Smooth muscle cell (in vitro differentiated cells): ENCODE results near the gene OXSR1. TPM values are rescaled to one million over a fixed set of nuclear protein-coding genes. Genes with fewer than 3 reads are reported as not detected.

ENCODE experiments used
- DNase-seq: peaks from one replicate; lab custom pipeline; 2025; ENCODE audit not compliant: unreplicated experiment; lab: John Stamatoyannopoulos, UW
- H2AFZ ChIP-seq: fragments of 200-600 bp; sonication (generic); 2 replicates; pipeline ENCODE4 v1.6.0; 2016; ENCODE audit warnings: antibody characterized with exemption, low read depth, mild to moderate bottlenecking
- H3F3A ChIP-seq: fragments of 200-600 bp; sonication (generic); 2 replicates; pipeline ENCODE4 v1.6.0; 2017; ENCODE audit warnings: antibody characterized with exemption, low read depth
- H3K27ac ChIP-seq: fragments of 200-600 bp; sonication (generic); 2 replicates; pipeline ENCODE4 v1.5.1; 2016; ENCODE audit warnings: low read depth, mild to moderate bottlenecking
- H3K27me3 ChIP-seq: fragments of 200-600 bp; sonication (generic); 2 replicates; pipeline ENCODE4 v1.6.1; 2016; ENCODE audit warnings: low read depth, mild to moderate bottlenecking
- H3K36me3 ChIP-seq: fragments of 200-600 bp; sonication (generic); 2 replicates; pipeline ENCODE4 v1.5.1; 2016; ENCODE audit warnings: low read depth
- H3K4me1 ChIP-seq: fragments of 200-600 bp; sonication (generic); 2 replicates; pipeline ENCODE4 v1.5.1; 2016; ENCODE audit warnings: low read depth
- H3K4me2 ChIP-seq: fragments of 200-600 bp; sonication (generic); 2 replicates; pipeline ENCODE4 v1.6.0; 2016; ENCODE audit warnings: mild to moderate bottlenecking
- H3K4me3 ChIP-seq: fragments of 200-600 bp; sonication (generic); 2 replicates; pipeline ENCODE4 v1.5.1; 2016; ENCODE audit warnings: mild to moderate bottlenecking
- H3K79me2 ChIP-seq: fragments of 200-600 bp; sonication (generic); 2 replicates; pipeline ENCODE4 v1.6.0; 2016; ENCODE audit warnings: low read depth, mild to moderate bottlenecking
- H3K9ac ChIP-seq: fragments of 200-600 bp; sonication (generic); 2 replicates; pipeline ENCODE4 v1.6.0; 2016; ENCODE audit warnings: low read depth
- H3K9me3 ChIP-seq: fragments of 200-600 bp; sonication (generic); replicated peaks from 2 replicates; pipeline ENCODE4 v1.5.1; 2016; ENCODE audit warnings: low read depth
- H4K20me1 ChIP-seq: fragments of 200-600 bp; sonication (generic); 2 replicates; pipeline ENCODE4 v1.6.0; 2016; ENCODE audit warnings: low read depth
- WGBS: methylation state at CpG from one replicate; pipeline ENCODE4 v1.1.7; 2016; ENCODE audit warnings: low lambda C conversion rate; 5-methylcytosine and 5-hydroxymethylcytosine counted together
- polyA plus RNA-seq: library from polyadenylated mRNA; unstranded; fragments of >200 nt; fragmentation: Nextera tagmentation; extraction: Ambion mirVana; gene quantifications from 2 replicates; pipeline ENCODE4 v1.2.1, GENCODE V29; 2016
- total RNA-seq: library from RNA; depleted of rRNA; stranded (reverse); fragments of >200 nt; gene quantifications from 2 replicates; pipeline ENCODE4 v1.2.3, GENCODE V29; 2014
- TF ChIP-seq, protein P1 (sequence below): fragments of 200-600 bp; sonication (generic); IDR thresholded peaks from 2 replicates; pipeline ENCODE4 v1.5.1; 2017; ENCODE audit warnings: borderline replicate concordance, mild to moderate bottlenecking, antibody characterized with exemption; ENCODE audit not compliant: insufficient read depth, poor library complexity, severe bottlenecking

Gene OXSR1
- total and polyA plus RNA-seq, 2 experiments from 2014 or later, result 11.9 to 50.6 TPM

GRCh38 chr3:38164643-38164951 lies 740 bp upstream of the OXSR1 start:
- H2AFZ ChIP-seq, result peak overlapping the region; percentile 92
- no peaks in the 10 kb centered on the region for H3K27me3 ChIP-seq
- TF ChIP-seq, protein P1, sequence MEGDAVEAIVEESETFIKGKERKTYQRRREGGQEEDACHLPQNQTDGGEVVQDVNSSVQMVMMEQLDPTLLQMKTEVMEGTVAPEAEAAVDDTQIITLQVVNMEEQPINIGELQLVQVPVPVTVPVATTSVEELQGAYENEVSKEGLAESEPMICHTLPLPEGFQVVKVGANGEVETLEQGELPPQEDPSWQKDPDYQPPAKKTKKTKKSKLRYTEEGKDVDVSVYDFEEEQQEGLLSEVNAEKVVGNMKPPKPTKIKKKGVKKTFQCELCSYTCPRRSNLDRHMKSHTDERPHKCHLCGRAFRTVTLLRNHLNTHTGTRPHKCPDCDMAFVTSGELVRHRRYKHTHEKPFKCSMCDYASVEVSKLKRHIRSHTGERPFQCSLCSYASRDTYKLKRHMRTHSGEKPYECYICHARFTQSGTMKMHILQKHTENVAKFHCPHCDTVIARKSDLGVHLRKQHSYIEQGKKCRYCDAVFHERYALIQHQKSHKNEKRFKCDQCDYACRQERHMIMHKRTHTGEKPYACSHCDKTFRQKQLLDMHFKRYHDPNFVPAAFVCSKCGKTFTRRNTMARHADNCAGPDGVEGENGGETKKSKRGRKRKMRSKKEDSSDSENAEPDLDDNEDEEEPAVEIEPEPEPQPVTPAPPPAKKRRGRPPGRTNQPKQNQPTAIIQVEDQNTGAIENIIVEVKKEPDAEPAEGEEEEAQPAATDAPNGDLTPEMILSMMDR, result no peak
- peak overlapping the region; percentile 99 for H3K27ac ChIP-seq
- H3K9me3 ChIP-seq, result no peaks in the 10 kb centered on the region
- DNase-seq, result no peak
- 12% methylated on average over 17 of the region's 17 CpGs for WGBS
- peaks cover 38% of the 10 kb centered on the region for H3K79me2 ChIP-seq
- peak overlapping the region; percentile 89 for H3K4me2 ChIP-seq
- peak overlapping the region; percentile 91 for H3K9ac ChIP-seq
- peak overlapping the region; percentile 85 for H3K4me3 ChIP-seq
- H3K4me1 ChIP-seq, result peaks cover 29% of the 10 kb centered on the region
- H3F3A ChIP-seq, result peaks cover 21% of the 10 kb centered on the region
- H3K36me3 ChIP-seq, result no peaks in the 10 kb centered on the region
- H4K20me1 ChIP-seq, result peaks cover 19% of the 10 kb centered on the region

GRCh38 chr3:38165722-38166387 lies 518 bp downstream of the OXSR1 start:
- peak overlapping the region; percentile 89 for H2AFZ ChIP-seq

GRCh38 chr3:38167591-38167990 lies 2.3 kb downstream of the OXSR1 start:
- Histone ChIP-seq H3K27me3 (no peaks in the 10 kb centered on the region), H3K9me3 (no peaks in the 10 kb centered on the region), H3K27ac (peak overlapping the region; percentile 99), H3K9ac (peak overlapping the region; percentile 92), H3K4me3 (peak overlapping the region; percentile 25), H3K4me1 (peaks cover 29% of the 10 kb centered on the region), H3K79me2 (peaks cover 68% of the 10 kb centered on the region), H3K4me2 (peak overlapping the region; percentile 89), H3K36me3 (no peaks in the 10 kb centered on the region), H3F3A (peaks cover 21% of the 10 kb centered on the region), H4K20me1 (peaks cover 49% of the 10 kb centered on the region), H2AFZ (no peak overlapping the region)
- TF ChIP-seq, protein P1, result no peak
- WGBS, result 90% methylated on average over 4 of the region's 4 CpGs
- no peak for DNase-seq

More at GRCh38 chr3:38165722-38166387, 518 bp downstream of the OXSR1 start:
- DNase-seq, result no peak
- peak overlapping the region; percentile 85 for H3K4me3 ChIP-seq
- no peaks in the 10 kb centered on the region for H3K27me3 ChIP-seq
- no peaks in the 10 kb centered on the region for H3K36me3 ChIP-seq
- TF ChIP-seq, protein P1, result no peak
- peak overlapping the region; percentile 89 for H3K4me2 ChIP-seq
- peaks cover 51% of the 10 kb centered on the region for H3K79me2 ChIP-seq
- H3K9ac ChIP-seq, result peak overlapping the region; percentile 91
- 1% methylated on average over 22 of the region's 62 CpGs for WGBS
- peaks cover 21% of the 10 kb centered on the region for H3F3A ChIP-seq
- no peaks in the 10 kb centered on the region for H3K9me3 ChIP-seq
- peak overlapping the region; percentile 99 for H3K27ac ChIP-seq
- peaks cover 32% of the 10 kb centered on the region for H4K20me1 ChIP-seq
- H3K4me1 ChIP-seq, result peaks cover 29% of the 10 kb centered on the region
